22Rv1 (cell line): Measurements from ENCODE around the gene DDHD1.

Experiments used
- CTCF ChIP-seq: fragments of 450-650 bp; IDR thresholded peaks from 2 replicates; pipeline ENCODE4 v1.5.1; 2017; ENCODE audit warnings: mild to moderate bottlenecking
- ZFX ChIP-seq: fragments of 450-650 bp; IDR thresholded peaks from 2 replicates; pipeline ENCODE4 v1.6.1; 2017; ENCODE audit warnings: antibody characterized with exemption, borderline replicate concordance

- TF ChIP-seq CTCF (no peak), ZFX (no peak)
Measured at GRCh38 chr14:53017837-53018236, 135.3 kb downstream of the DDHD1 start.
